Activated CD8-positive, alpha-beta T cell treated with anti-CD3 and anti-CD28 coated beads for 36 hours (primary cell): ENCODE data around the gene PCDHB5. TPM values are rescaled to one million over a fixed set of nuclear protein-coding genes. Genes with fewer than 3 reads are reported as not detected.
"Not testable (repeated sequence)": the region's sequence is repeated elsewhere in the genome, so short reads cannot be mapped to it uniquely, and the experiment has no call there.

Experiments used
- ATAC-seq: fragments of 200-7000 bp; cut with Tn5 transposase; one replicate; pipeline ENCODE4 v1.10.0; 2021; ENCODE audit warnings: mild to moderate bottlenecking, moderate library complexity
- CTCF ChIA-PET: fragments of 350-600 bp; sonication (Branson Sonifier 250); formaldehyde crosslinking; loops from one replicate; lab custom pipeline; 2021; ENCODE audit warnings: antibody characterized with exemption; lab: Charles Lee
- POLR2A ChIA-PET: fragments of 350-600 bp; sonication (Branson Sonifier 250); formaldehyde crosslinking; loops from one replicate; lab custom pipeline; 2021; ENCODE audit warnings: antibody characterized with exemption; lab: Charles Lee
- DNase-seq: peaks from one replicate; pipeline ENCODE4 v3.0.0-alpha.2; 2020
- H3K27ac Mint-ChIP-seq: one replicate; pipeline ENCODE4 v1.8.0; 2021; ENCODE audit warnings: mild to moderate bottlenecking, mixed read lengths
- H3K27me3 Mint-ChIP-seq: one replicate; pipeline ENCODE4 v1.8.0; 2021; ENCODE audit warnings: mixed read lengths
- H3K36me3 Mint-ChIP-seq: one replicate; pipeline ENCODE4 v1.8.0; 2021; ENCODE audit warnings: low read depth, mixed read lengths
- H3K4me1 Mint-ChIP-seq: one replicate; pipeline ENCODE4 v1.8.0; 2021; ENCODE audit warnings: low read depth, mixed read lengths
- H3K4me3 Mint-ChIP-seq: one replicate; pipeline ENCODE4 v1.8.0; 2021; ENCODE audit warnings: mild to moderate bottlenecking, moderate library complexity, mixed read lengths
- H3K9me3 Mint-ChIP-seq: one replicate; pipeline ENCODE4 v1.8.0; 2021; ENCODE audit warnings: mixed read lengths
- intact Hi-C: fragments of 100-400 bp; cut with micrococcal nuclease; formaldehyde crosslinking; loops from one replicate; pipeline ENCODE4 v1.10.0; 2022
- total RNA-seq, 2 experiments: library from RNA; stranded (reverse); gene quantifications; one replicate each; pipeline ENCODE4 v1.2.3, GENCODE V29; 2021
- TF ChIP-seq, protein P1 (sequence below): fragments of 200-600 bp; IDR thresholded peaks from one replicate; pipeline ENCODE4 v1.8.0; 2022; ENCODE audit warnings: antibody characterized with exemption, mild to moderate bottlenecking

The PCDHB5 gene
- not detected for total RNA-seq

DNA sequence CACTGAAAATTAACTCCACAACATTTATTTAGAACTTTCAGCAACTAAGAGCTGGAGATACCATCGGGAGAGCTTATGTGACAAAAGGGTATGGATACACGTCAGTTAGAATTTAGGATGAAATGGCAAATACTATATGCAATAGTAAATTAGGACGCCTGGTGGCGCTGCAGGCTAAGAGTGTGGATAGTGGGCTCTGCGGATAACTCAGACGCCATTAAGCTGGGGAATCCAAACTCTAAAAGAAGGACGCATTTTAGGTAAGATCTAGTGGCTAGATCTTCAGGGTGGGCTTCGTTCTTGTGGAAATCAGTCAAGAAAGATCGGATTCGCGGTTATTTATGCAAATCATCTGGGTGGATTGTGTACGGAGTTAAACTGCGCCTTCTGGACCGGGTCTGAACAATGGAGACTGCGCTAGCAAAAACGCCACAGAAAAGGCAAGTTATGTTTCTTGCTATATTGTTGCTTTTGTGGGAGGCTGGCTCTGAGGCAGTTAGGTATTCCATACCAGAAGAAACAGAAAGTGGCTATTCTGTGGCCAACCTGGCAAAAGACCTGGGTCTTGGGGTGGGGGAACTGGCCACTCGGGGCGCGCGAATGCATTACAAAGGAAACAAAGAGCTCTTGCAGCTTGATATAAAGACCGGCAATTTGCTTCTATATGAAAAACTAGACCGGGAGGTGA is at the start of gene PCDHB5:
PCDHB5 (plus strand) TSS at position 177 of the 688 bp plus-strand sequence; CDS start at position 406, 229 bp downstream.
- Mint-ChIP-seq H3K9me3 (peaks cover 23% of the 10 kb centered on the region), H3K27ac (no peak within 1 kb of the TSS), H3K27me3 (peaks cover 12% of the 10 kb centered on the region), H3K36me3 (peaks cover 4% of the 10 kb centered on the region), H3K4me3 (no peak within 1 kb of the TSS), H3K4me1 (peaks cover 1% of the 10 kb centered on the region)
- POLR2A ChIA-PET: no interaction called here
- peak; percentile 19 for DNase-seq
- CTCF ChIA-PET: interaction anchor here (1.1 kb wide), 1 partner anchor 20 kb away, joined by 3 read pairs; no protein-coding TSS in a partner anchor
- TF ChIP-seq, protein P1, sequence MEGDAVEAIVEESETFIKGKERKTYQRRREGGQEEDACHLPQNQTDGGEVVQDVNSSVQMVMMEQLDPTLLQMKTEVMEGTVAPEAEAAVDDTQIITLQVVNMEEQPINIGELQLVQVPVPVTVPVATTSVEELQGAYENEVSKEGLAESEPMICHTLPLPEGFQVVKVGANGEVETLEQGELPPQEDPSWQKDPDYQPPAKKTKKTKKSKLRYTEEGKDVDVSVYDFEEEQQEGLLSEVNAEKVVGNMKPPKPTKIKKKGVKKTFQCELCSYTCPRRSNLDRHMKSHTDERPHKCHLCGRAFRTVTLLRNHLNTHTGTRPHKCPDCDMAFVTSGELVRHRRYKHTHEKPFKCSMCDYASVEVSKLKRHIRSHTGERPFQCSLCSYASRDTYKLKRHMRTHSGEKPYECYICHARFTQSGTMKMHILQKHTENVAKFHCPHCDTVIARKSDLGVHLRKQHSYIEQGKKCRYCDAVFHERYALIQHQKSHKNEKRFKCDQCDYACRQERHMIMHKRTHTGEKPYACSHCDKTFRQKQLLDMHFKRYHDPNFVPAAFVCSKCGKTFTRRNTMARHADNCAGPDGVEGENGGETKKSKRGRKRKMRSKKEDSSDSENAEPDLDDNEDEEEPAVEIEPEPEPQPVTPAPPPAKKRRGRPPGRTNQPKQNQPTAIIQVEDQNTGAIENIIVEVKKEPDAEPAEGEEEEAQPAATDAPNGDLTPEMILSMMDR: peak; percentile 17
- no peak for ATAC-seq
- intact Hi-C loops: no loop called here

DNA sequence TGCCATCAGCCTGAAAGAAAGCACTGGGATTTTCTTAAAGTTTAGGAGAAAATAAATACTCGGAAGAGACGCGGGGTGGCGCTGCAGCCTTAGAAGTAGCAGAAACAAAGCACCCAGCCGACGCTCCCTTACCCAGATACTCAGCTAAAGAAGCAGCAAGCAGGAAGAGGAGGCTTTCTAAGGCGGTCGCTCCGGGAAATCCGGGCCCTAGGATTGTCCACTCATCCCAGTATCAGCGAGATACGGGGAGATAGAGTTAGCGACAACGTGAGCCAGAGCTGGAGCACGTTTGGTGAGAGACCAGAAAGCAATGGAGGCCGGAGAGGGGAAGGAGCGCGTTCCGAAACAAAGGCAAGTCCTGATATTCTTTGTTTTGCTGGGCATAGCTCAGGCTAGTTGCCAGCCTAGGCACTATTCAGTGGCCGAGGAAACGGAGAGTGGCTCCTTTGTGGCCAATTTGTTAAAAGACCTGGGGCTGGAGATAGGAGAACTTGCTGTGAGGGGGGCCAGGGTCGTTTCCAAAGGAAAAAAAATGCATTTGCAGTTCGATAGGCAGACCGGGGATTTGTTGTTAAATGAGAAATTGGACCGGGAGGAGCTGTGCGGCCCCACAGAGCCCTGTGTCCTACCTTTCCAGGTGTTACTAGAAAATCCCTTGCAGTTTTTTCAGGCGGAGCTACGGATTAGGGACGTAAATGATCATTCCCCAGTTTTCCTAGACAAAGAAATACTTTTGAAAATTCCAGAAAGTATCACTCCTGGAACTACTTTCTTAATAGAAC is 40.3 kb upstream of the PCDHB5 start, which contains the start of gene PCDHB2:
PCDHB2 (plus strand) TSS at position 135 of the 782 bp plus-strand sequence; CDS start at position 311, 176 bp downstream.
- peaks cover 12% of the 10 kb centered on the region for H3K9me3 Mint-ChIP-seq
- H3K27ac Mint-ChIP-seq: no peak within 1 kb of the TSS
- CTCF ChIA-PET: interaction anchor here (0.9 to 1.7 kb wide), 3 partner anchors 9 to 398 kb away, joined by 3 to 6 read pairs (median 5); no protein-coding TSS in a partner anchor
- no peak within 1 kb of the TSS for H3K4me3 Mint-ChIP-seq
- no peak for ATAC-seq
- intact Hi-C loops: no loop called here
- peak; percentile 25 for DNase-seq
- TF ChIP-seq, protein P1: peak; percentile 41
- POLR2A ChIA-PET: no interaction called here
- no peaks in the 10 kb centered on the region for H3K4me1 Mint-ChIP-seq
- peaks cover 6% of the 10 kb centered on the region for H3K36me3 Mint-ChIP-seq
- H3K27me3 Mint-ChIP-seq: peaks cover 26% of the 10 kb centered on the region

GRCh38 chr5:141095263-141095641 is 39.8 kb upstream of the PCDHB5 start:
- TF ChIP-seq, protein P1: no peak
- no peak overlapping the region for H3K4me3 Mint-ChIP-seq
- ATAC-seq: no peak
- ChIA-PET CTCF (interaction anchor here (0.9 to 1.7 kb wide), 3 partner anchors 9 to 397 kb away, joined by 3 to 6 read pairs (median 5); no protein-coding TSS in a partner anchor), POLR2A (no interaction called here)
- no peaks in the 10 kb centered on the region for H3K4me1 Mint-ChIP-seq
- H3K36me3 Mint-ChIP-seq: peaks cover 8% of the 10 kb centered on the region
- intact Hi-C loops: no loop called here
- peaks cover 31% of the 10 kb centered on the region for H3K27me3 Mint-ChIP-seq
- no peak overlapping the region for H3K27ac Mint-ChIP-seq
- H3K9me3 Mint-ChIP-seq: peaks cover 16% of the 10 kb centered on the region
- DNase-seq: no peak

DNA sequence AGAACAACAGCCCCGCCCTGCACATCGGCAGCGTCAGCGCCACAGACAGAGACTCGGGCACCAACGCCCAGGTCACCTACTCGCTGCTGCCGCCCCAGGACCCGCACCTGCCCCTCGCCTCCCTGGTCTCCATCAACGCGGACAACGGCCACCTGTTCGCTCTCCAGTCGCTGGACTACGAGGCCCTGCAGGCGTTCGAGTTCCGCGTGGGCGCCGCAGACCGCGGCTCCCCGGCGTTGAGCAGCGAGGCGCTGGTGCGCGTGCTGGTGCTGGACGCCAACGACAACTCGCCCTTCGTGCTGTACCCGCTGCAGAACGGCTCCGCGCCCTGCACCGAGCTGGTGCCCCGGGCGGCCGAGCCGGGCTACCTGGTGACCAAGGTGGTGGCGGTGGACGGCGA is 38.8 kb upstream of the PCDHB5 start:
- peaks cover 39% of the 10 kb centered on the region for H3K27me3 Mint-ChIP-seq
- not testable (repeated sequence) for ATAC-seq

DNA sequence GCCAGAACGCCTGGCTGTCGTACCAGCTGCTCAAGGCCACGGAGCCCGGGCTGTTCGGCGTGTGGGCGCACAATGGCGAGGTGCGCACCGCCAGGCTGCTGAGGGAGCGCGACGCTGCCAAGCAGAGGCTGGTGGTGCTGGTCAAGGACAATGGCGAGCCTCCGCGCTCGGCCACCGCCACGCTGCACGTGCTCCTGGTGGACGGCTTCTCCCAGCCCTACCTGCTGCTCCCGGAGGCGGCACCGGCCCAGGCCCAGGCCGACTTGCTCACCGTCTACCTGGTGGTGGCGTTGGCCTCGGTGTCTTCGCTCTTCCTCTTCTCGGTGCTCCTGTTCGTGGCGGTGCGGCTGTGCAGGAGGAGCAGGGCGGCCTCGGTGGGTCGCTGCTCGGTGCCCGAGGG is 38.4 kb upstream of the PCDHB5 start:
- ATAC-seq, POLR2A ChIA-PET, H3K4me3 Mint-ChIP-seq, CTCF ChIA-PET, H3K4me1 Mint-ChIP-seq, DNase-seq, intact Hi-C loops, H3K27ac Mint-ChIP-seq: not testable (repeated sequence)
- peaks cover 42% of the 10 kb centered on the region for H3K27me3 Mint-ChIP-seq
- peaks cover 13% of the 10 kb centered on the region for H3K36me3 Mint-ChIP-seq
- H3K9me3 Mint-ChIP-seq: peaks cover 26% of the 10 kb centered on the region

More for the DNA sequence above, 38.8 kb upstream of the PCDHB5 start:
- CTCF ChIA-PET, H3K4me3 Mint-ChIP-seq, POLR2A ChIA-PET, H3K36me3 Mint-ChIP-seq, H3K4me1 Mint-ChIP-seq, DNase-seq, intact Hi-C loops, H3K27ac Mint-ChIP-seq: not testable (repeated sequence)
- peaks cover 22% of the 10 kb centered on the region for H3K9me3 Mint-ChIP-seq
